GM21528 (cell line): ENCODE results near the gene SCN4A.

Experiments used
- ATAC-seq: cut with Tn5 transposase; IDR thresholded peaks from one replicate; pipeline ENCODE4 v1.9.1; 2021; ENCODE audit warnings: mild to moderate bottlenecking, moderate library complexity; ENCODE audit not compliant: unreplicated experiment, low FRiP score

SCN4A gene

DNA sequence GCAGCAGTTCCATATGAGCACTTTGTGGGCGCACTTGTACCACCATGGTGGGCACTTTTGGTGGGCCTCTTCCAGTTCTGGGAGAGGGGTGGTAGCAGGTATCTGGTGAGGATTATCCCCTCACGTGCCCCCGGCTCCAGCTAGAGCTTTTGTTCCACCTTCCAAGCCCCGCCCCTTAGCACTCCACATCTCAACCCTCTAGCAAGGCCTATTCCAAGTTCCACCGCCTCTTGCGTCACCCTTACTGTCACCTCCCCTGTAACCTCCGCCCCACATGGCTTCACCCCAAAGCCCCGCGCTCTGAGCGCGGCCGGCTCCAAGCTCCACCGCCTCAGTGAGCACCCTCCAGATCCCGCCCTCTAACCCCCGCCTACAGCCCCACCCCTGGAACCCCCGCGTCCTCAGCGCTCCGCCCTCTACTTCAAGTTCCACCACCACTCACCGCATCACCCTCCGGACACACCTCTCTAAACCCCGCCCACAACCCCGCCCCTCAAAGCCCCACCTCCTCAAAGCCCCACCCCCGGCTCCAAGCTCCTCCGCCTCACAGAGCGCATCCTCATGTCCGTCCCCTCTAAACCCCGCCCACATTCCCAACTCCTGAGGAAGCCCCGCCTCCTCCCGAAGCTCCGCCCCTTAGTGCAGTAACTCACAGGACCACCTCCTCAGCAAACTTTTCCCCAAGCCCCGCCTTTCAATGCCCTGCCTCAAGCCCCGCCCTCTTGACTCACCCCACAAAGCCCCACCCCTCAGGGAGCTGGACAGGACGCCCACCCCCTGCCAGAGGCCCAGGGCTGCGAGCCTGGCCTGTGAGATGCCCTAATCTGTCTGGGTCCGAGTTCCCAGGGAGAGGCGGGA, 11.1 kb downstream of the SCN4A start:
- ATAC-seq = no peak

DNA sequence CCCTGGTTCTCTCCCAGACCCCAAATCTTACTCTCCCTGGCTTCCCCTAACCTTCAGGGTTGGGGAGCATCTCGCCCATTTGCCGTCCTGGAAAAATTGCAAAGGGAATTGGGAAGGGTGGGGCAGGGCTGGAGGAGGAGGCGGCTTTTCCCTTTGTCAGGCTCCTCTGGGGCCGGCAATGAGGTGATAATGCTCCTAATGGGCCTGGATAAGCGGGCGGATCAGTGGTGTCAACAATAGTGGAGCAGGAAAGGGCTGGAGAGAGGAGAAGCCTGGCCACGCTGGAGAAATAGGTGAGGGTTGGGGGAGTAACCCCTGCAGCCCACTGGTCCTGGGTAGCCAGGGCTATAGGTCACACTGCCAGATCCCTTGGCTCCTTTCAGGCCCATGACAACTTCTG, 12.3 kb downstream of the SCN4A start:
- ATAC-seq = no peak

- no peak for ATAC-seq
These were observed 12.7 kb downstream of the SCN4A start for GRCh38 chr17:63960006-63960405.

GRCh38 chr17:63956296-63956920, 16.3 kb downstream of the SCN4A start:
- ATAC-seq = no peak

DNA sequence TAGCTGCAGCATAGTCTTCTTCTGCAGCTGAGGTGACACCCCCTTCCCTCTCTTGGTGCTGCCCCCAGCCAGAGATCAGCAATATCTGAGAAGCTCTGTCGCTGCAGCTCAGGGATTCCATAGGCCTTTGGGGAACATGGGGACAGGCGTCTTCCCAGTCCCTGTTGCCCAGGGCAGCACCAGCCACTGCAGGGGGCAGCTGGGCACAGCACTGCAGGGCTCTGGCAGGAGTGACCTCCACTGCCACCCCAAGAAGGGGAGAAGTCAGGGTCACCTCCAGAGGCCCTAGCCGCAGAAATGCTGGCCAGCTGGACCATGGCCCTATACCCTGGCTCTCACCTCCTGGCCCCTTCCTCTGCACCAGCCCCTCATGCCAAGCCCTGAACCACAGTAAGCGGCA, 16.9 kb downstream of the SCN4A start:
- ATAC-seq = no peak

- no peak for ATAC-seq
These were observed 17.5 kb downstream of the SCN4A start for GRCh38 chr17:63955232-63955631.

- ATAC-seq = no peak
These were observed 18.2 kb downstream of the SCN4A start for GRCh38 chr17:63954402-63955063.

- ATAC-seq = no peak
These were observed 21.5 kb downstream of the SCN4A start for GRCh38 chr17:63950940-63951907.

- no peak for ATAC-seq
These were observed 23.0 kb downstream of the SCN4A start for GRCh38 chr17:63949576-63950250.

GRCh38 chr17:63948521-63948920, 24.2 kb downstream of the SCN4A start:
- ATAC-seq = no peak

DNA sequence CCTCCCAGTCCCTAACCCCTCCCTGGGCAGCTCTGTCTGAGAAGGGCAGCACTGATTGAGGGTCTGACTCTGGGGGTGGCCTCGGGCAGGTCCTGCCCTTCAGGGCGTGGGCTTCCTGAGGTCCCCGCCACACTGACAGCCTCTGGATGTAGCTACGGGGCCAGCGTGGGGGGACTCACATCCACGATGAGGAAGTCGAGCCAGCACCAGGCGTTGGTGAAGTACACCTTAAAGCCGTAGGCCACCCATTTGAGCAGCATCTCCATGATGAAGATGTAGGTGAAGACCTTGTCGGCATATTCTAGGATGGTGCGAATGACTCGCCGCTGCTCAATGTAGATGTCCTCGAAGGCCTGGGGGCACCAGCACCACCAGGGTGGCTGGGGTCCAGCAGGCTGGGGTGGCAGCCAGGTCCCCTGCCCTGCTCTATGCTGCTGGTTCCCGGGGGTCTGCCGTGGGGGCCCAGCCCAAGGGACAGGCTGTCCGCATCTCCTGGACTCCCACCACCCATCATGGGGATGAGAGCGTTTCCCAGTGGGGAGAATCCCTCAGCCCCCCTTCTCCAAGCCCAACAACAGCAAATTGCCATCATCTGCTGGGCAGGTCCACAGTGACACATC, 24.9 kb downstream of the SCN4A start:
- ATAC-seq = no peak

GRCh38 chr17:63946440-63947363, 26.0 kb downstream of the SCN4A start:
- ATAC-seq = peak; percentile 48

GRCh38 chr17:63945784-63946439, 26.8 kb downstream of the SCN4A start:
- no peak for ATAC-seq

DNA sequence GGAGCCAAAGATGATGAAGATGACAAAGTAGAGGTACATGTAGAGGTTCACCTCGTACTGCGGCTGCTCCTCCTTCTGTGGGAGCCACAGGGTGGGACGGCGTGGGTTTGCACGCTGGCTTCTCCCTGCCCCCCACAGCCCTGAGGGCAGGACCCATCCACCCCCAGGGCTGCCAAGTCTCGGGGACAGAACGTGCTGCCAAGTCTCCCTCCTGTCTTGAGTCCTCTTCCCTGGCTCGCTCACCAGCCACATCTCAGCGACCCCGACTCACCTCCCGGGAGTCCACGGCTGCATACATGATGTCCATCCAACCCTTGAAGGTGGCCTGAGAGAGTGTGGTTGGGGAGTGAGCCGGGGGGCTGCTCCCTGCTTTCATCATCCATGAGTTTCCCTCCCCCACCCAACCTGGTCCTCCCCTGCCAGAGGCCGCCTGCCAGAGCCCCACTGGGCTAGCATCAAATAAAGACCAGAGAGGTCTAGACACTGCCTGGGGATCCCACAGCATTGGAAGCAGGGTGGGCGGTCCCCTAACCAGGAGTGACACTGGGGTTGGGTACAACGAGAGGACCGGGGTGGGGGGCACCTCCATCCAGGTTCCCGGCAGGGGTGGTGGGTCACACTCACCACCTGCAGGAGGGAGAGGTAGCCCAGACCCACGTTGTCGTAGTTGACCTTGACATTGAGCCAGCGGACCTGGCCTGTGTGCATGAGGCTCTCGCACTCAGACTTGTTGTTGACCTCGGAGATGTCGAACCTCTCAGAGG, 27.8 kb downstream of the SCN4A start:
- no peak for ATAC-seq

DNA sequence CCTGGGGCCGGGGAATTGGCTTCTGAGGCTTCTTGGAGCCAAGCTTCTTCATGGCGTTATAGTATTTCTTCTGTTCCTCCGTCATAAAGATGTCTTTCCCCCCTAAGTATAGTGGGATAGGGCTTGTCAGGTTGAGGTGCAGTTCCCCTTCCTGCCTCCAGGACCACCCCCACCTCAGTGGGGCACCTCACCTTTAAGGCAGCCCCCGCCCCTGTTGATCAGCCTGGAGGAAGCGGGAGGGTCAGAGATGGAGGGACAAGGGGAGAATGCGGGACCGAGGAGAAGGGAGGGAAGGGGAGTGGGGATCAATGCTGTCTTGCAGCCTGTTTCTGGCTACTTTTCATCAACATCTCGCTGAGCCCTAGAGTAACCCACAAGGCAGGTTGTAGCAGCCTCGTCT, 29.0 kb downstream of the SCN4A start:
- no peak for ATAC-seq

GRCh38 chr17:63942309-63942985, 30.3 kb downstream of the SCN4A start:
- ATAC-seq = no peak

- no peak for ATAC-seq
These were observed 31.0 kb downstream of the SCN4A start for GRCh38 chr17:63941751-63942150.
